Urothelium cell line (cell line): ENCODE results near the gene PGM2.

ENCODE experiments used
- DNase-seq: peaks from one replicate; pipeline ENCODE4 v3.0.0; 2011; ENCODE audit warnings: low spot score, mixed read lengths
- FAIRE-seq: peaks from 2 replicates; lab custom pipeline; 2011; peaks lifted over from hg19 to GRCh38; lab: Jason Lieb, UNC

Gene PGM2

GRCh38 chr4:37858872-37859271 lies 32.4 kb downstream of the PGM2 start:
- FAIRE-seq, result no peak

GRCh38 chr4:37860266-37860665 lies 33.8 kb downstream of the PGM2 start:
- no peak for FAIRE-seq
- DNase-seq, result no peak

More at GRCh38 chr4:37858872-37859271, 32.4 kb downstream of the PGM2 start:
- DNase-seq, result no peak

- no peak for FAIRE-seq
- no peak for DNase-seq
These were observed 36.5 kb downstream of the PGM2 start for GRCh38 chr4:37862961-37863360.

- no peak for DNase-seq
- no peak for FAIRE-seq
These were observed 38.3 kb downstream of the PGM2 start for GRCh38 chr4:37864786-37865185.

- DNase-seq (no peak), FAIRE-seq (no peak)
These were observed 39.0 kb downstream of the PGM2 start for GRCh38 chr4:37865450-37865849.

- no peak for DNase-seq
- no peak for FAIRE-seq
These were observed 40.6 kb downstream of the PGM2 start for GRCh38 chr4:37867102-37867501.

- FAIRE-seq (peak; percentile 71), DNase-seq (no peak)
These were observed 41.8 kb downstream of the PGM2 start for GRCh38 chr4:37868238-37868637.

GRCh38 chr4:37872310-37872988 lies 46.0 kb downstream of the PGM2 start:
- no peak for FAIRE-seq
- no peak for DNase-seq

- FAIRE-seq (no peak), DNase-seq (no peak)
These were observed 46.9 kb downstream of the PGM2 start for GRCh38 chr4:37873386-37873785.

GRCh38 chr4:37876156-37876555 lies 49.7 kb downstream of the PGM2 start:
- FAIRE-seq (no peak), DNase-seq (no peak)

- FAIRE-seq (no peak), DNase-seq (no peak)
These were observed 52.9 kb downstream of the PGM2 start for GRCh38 chr4:37879365-37879764.

GRCh38 chr4:37881811-37882210 lies 55.3 kb downstream of the PGM2 start:
- DNase-seq, result no peak
- no peak for FAIRE-seq

- DNase-seq (no peak), FAIRE-seq (no peak)
These were observed 56.3 kb downstream of the PGM2 start for GRCh38 chr4:37882665-37883296.

- DNase-seq, result no peak
- no peak for FAIRE-seq
These were observed 58.5 kb downstream of the PGM2 start for GRCh38 chr4:37884855-37885487.

- FAIRE-seq (no peak), DNase-seq (no peak)
These were observed 59.0 kb downstream of the PGM2 start for GRCh38 chr4:37885496-37885895.

GRCh38 chr4:37889849-37890800 lies 63.6 kb downstream of the PGM2 start:
- no peak for DNase-seq

GRCh38 chr4:37890801-37891259 lies 64.3 kb downstream of the PGM2 start, which contains the start of gene TBC1D1:
Gene TBC1D1 (plus strand): TSS chr4:37891084. CDS start chr4:37902096, 11,012 bp downstream.
- DNase-seq (peak; percentile 82), FAIRE-seq (peak; percentile 92)

More at GRCh38 chr4:37889849-37890800, 63.6 kb downstream of the PGM2 start:
- FAIRE-seq, result no peak

GRCh38 chr4:37891260-37892159 lies 65.0 kb downstream of the PGM2 start:
- no peak for FAIRE-seq
- peak; percentile 68 for DNase-seq

- FAIRE-seq, result no peak
- no peak for DNase-seq
These were observed 66.2 kb downstream of the PGM2 start for GRCh38 chr4:37892641-37893040.

GRCh38 chr4:37893164-37893563 lies 66.7 kb downstream of the PGM2 start:
- FAIRE-seq (no peak), DNase-seq (no peak)
